Subcutaneous preadipocyte (primary cell): ENCODE results near the gene PRPH. TPM values are rescaled to one million over a fixed set of nuclear protein-coding genes. Genes with fewer than 3 reads are reported as not detected.

ENCODE experiments used
- total RNA-seq: library from RNA; depleted of rRNA; stranded (reverse); fragments of >200 nt; gene quantifications from 2 replicates; pipeline ENCODE4 v1.2.3, GENCODE V29; 2012

PRPH gene
- not detected in 2 replicates for total RNA-seq

DNA sequence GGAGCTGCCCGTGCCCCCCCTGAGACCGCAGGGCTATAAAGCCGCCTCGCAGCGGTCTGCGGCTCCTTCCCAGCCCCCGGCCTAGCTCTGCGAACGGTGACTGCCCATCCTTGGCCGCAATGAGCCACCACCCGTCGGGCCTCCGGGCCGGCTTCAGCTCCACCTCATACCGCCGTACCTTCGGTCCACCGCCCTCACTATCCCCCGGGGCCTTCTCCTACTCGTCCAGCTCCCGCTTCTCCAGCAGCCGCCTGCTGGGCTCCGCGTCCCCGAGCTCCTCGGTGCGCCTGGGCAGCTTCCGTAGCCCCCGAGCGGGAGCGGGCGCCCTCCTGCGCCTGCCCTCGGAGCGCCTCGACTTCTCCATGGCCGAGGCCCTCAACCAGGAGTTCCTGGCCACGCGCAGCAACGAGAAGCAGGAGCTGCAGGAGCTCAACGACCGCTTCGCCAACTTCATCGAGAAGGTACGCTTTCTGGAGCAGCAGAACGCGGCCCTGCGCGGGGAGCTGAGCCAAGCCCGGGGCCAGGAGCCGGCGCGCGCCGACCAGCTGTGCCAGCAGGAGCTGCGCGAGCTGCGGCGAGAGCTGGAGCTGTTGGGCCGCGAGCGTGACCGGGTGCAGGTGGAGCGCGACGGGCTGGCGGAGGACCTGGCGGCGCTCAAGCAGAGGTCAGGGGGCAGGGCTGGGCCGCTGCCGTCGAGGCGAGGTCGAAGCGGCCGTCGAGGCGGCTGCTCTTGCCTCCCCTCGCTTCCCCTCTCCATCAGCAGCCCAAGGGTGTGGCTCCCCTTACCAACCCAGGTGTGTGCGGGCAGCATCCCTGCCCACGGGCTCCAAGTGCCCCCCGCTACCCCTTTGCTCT lies at the start of gene PRPH:
TSS of gene PRPH (plus strand) at position 66 of the 855 bp plus-strand sequence. CDS start at position 120, 54 bp downstream.

DNA sequence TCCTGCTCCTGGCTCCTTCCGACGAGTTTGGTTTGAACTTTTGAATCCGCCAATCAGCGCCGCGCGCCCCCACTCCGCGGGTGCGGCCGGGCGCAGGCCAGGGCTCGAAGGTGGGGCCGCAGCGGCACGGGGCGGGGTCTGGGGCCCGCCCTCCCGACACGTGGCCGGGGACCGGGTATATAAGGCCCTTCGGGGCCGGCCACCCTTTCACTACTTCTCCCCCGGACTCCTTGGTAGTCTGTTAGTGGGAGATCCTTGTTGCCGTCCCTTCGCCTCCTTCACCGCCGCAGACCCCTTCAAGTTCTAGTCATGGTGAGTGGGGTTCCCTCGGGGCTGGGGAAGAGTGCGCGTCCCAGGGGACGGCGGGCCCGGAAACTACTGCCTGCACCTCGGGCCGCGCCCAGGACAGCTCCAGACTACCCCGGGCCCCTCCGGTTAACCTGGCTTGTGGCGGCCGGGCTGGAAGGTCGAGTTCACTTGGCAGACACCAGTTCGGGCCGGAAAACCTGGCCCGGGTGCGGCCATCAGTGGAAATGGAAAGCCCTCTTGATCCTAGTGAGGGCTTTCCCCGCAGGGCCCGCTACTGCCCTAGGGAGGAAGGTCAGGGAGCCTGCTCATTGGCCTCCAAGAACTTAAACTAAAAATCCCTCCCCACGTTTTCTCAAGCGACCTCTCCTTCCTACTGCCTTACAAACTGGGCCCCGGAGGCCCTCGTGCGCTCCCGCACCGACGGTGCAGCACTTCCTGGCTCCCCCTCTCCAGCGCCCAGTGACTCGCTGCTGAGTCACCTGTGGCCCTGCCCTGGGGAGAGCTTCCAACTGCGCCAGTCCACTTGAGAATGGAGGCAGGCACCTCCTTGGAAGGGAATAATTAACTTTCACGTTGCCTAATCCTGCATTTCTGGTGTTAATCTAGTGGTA lies 29.8 kb upstream of the PRPH start, which contains the start of gene TUBA1C:
TSS of gene TUBA1C (plus strand) at position 210 of the 920 bp plus-strand sequence. CDS start at position 310, 100 bp downstream.

DNA sequence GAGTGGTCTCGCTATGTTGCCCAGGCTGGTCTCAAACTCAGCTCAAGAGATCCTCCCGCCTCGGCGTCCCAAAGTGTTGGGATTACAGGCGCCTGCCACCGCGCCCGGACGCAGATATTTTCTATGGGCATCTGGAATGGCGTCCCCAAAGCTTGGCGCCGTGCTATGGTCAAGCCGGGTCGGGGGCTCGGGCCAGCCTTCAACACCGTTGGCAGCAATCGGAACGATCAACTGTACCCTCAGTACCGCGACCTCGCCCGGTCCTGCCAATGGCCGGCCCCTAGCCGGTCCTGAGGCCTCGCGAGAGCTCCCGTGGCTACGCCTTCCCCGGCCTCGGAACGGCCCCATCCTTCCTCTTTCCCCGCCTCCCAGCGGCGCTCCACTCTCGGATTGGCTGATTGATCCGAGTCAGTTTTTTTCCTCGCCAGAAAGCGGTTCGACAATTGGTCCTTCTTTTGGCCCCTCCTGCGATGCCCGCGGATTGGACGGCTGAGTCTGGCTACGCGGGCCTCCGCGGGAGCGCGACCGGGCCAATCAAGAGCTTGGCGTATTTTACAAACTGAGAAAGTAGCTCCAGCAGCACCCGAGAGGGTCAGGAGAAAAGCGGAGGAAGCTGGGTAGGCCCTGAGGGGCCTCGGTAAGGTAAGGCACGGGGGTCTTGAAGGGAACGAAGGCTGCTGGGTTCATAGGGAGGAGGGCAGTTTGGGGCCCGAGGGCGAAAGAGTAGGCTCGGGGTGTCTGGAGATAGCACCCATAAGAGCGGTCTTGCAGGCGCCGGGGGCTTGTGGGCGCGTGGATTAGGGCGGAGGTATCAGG lies 28.0 kb downstream of the PRPH start, which contains the start of gene TROAP:
TSS of gene TROAP (plus strand) at position 548 of the 816 bp plus-strand sequence. CDS start 354 bp downstream, outside the sequence.

DNA sequence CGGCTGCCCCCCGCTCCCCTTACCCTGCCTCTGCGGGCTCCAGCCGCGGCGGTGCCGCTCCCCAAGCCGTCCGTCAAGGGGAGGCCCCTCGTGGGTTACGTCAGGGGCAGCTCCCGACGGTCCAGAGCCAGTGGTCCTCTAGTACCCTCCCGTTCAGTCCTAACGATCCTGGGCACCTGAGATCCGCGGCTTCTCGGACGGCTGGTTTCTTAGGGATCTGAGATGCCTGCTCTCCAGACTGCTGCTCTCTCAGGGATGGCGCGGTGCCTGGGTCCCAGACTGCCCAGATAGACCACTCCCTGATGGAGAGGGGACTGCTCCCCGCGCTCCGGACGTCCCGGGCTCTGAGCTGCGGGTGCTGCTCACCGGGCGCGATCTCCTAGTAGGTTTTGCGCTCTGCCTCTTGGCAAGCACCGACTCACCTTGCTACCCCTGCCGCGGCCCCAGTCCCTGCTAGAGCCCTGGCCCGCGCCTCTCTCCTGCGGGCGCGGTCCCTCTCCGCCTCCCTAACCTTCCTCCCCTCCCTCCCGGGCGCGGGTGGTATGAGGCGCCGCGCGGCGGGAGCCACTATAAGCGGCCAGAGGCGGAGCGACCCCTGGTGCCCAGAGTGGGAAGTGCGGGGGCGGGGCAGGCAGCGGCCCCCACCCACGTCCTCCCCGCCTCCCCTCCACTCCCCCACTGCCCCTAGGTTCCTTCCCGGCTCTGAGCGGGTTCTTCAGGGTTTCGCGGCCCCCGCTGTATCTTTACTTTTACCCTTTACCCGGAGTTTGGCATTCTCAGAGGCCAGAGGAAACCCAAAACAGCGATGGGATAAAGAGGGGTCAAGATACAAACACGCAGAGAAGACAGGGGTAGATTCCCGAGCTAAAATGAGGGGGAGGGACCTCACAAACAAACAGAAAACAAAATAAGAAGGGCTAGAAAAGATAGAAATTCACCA lies 42.0 kb downstream of the PRPH start, which contains the start of gene C1QL4:
TSS of gene C1QL4 (minus strand) at position 544 of the 940 bp plus-strand sequence. CDS start 711 bp downstream, outside the sequence.

DNA sequence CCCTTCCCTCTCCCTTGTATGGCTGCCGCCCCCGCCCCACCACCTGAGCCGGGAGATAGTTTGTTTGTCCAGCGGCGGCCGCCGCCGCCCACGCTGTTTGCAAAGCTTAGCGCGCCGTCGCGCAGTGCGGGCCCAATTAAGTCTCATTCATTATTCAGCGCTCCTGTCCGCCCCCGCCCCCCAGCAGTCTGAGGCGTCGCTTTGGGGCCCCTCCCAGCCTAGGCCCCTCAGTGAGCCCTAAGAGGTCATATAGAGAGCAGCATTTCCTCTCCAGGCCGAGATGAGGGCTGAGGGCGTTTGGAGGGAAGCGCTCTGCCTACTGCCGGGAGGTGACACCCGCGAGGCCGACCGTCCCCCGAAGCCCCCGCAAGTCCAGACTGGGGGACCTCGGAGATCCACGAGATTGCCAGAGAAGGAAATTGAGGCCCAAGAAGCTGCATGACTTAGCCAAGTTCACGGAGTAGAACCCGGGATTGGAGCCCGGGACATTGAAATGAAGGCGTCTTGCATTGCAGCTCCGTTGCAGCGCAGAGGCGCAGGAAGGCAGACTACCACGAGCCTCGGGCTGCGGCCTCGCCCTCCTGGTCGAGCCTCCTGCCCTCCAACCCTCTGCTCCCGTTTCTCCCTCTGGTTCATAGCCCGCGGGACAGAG lies 51.8 kb downstream of the PRPH start, which contains the start of gene DNAJC22:
TSS of gene DNAJC22 (plus strand) at position 230 of the 652 bp plus-strand sequence. CDS start 1,985 bp downstream, outside the sequence.

Other genes starting within 250 kb of the PRPH start
- 23.1 and 32.1 TPM in 2 replicates for gene KMT2D, start 234.4 kb upstream of the PRPH start, total RNA-seq
- 0.37 and 0.39 TPM in 2 replicates for gene RHEBL1, start 225.2 kb upstream of the PRPH start, total RNA-seq
- under 0.01 TPM in 1 of 2 replicates, not detected in the other for gene DHH, start 200.3 kb upstream of the PRPH start, total RNA-seq
- gene LMBR1L, start 184.3 kb upstream of the PRPH start, total RNA-seq, result 41.8 and 43.7 TPM in 2 replicates
- gene TUBA1B, start 163.8 kb upstream of the PRPH start, total RNA-seq, result 2,784 and 3,087 TPM in 2 replicates
- 513 and 543 TPM in 2 replicates for gene TUBA1A, start 106.1 kb upstream of the PRPH start, total RNA-seq
- 823 and 1,037 TPM in 2 replicates for gene TUBA1C, start 30.1 kb upstream of the PRPH start, total RNA-seq
- 14.0 and 18.8 TPM in 2 replicates for gene TROAP, start 28.1 kb downstream of the PRPH start, total RNA-seq
- not detected in 2 replicates for gene C1QL4, start 42.0 kb downstream of the PRPH start, total RNA-seq
- 0.20 TPM in 1 of 2 replicates, not detected in the other for gene DNAJC22, start 51.7 kb downstream of the PRPH start, total RNA-seq
- gene SPATS2, start 72.3 kb downstream of the PRPH start, total RNA-seq, result 14.0 and 22.1 TPM in 2 replicates
- under 0.01 TPM in 1 of 2 replicates, not detected in the other for gene KCNH3, start 243.9 kb downstream of the PRPH start, total RNA-seq